Measurements from ENCODE around the gene RYR1. TPM values are rescaled to one million over a fixed set of nuclear protein-coding genes. Genes with fewer than 3 reads are reported as not detected.

Gene RYR1
- total and polyA plus RNA-seq, 2 donors from 2014 or later, result 0.69 to 2.8 TPM

- FAIRE-seq, result no peak
- TF ChIP-seq CTCF (IDR thresholded peaks at IDR 0.05; ENCODE audit: borderline replicate concordance, extremely low read depth, insufficient read depth), result no peak
- no peak overlapping the region for H3K27ac ChIP-seq (ENCODE audit: low read depth in 2 of 2, low read length in 2 of 2)
- no peaks in the 10 kb centered on the region for H3K27me3 ChIP-seq (ENCODE audit: control insufficient read depth, insufficient read depth, low read length)
- H3K4me1 ChIP-seq (ENCODE audit: control insufficient read depth in 2 of 3, insufficient read depth in 2 of 3, low read depth in 1 of 3, low read length in 3 of 3), result peaks cover 0 to 8% (median 7%) of the 10 kb centered on the region in 3 donors
- no peaks in the 10 kb centered on the region for H3K9me3 ChIP-seq (ENCODE audit: control insufficient read depth in 2 of 3, insufficient read depth in 1 of 3, low read length in 3 of 3)
- no peak overlapping the region for H3K4me3 ChIP-seq (ENCODE audit: low read length in 3 of 3)
- DNase-seq, result no peak
- H3K36me3 ChIP-seq (ENCODE audit: control insufficient read depth in 2 of 3, insufficient read depth in 3 of 3, low read length in 3 of 3), result no peaks in the 10 kb centered on the region
- intact Hi-C loops (cut with DNase I), result no loop called here
- H3K9ac ChIP-seq (ENCODE audit: low read length in 3 of 3), result no peak overlapping the region
Observed at GRCh38 chr19:38614289-38614688, 180.8 kb downstream of the RYR1 start.

- peaks cover 2 to 14% (median 10%) of the 10 kb centered on the region in 3 donors for H3K4me1 ChIP-seq (ENCODE audit: control insufficient read depth in 2 of 3, insufficient read depth in 2 of 3, low read depth in 1 of 3, low read length in 3 of 3)
- intact Hi-C loops (cut with DNase I), result no loop called here
- FAIRE-seq, result no peak
- no peak for TF ChIP-seq CTCF (IDR thresholded peaks at IDR 0.05; ENCODE audit: borderline replicate concordance, extremely low read depth, insufficient read depth)
- no peaks in the 10 kb centered on the region for H3K9me3 ChIP-seq (ENCODE audit: control insufficient read depth in 2 of 3, insufficient read depth in 1 of 3, low read length in 3 of 3)
- H3K27ac ChIP-seq (ENCODE audit: low read depth in 2 of 2, low read length in 2 of 2), result no peak overlapping the region
- H3K9ac ChIP-seq (ENCODE audit: low read length in 3 of 3), result no peak overlapping the region
- no peak overlapping the region for H3K4me3 ChIP-seq (ENCODE audit: low read length in 3 of 3)
- H3K27me3 ChIP-seq (ENCODE audit: control insufficient read depth, insufficient read depth, low read length), result no peaks in the 10 kb centered on the region
- H3K36me3 ChIP-seq (ENCODE audit: control insufficient read depth in 2 of 3, insufficient read depth in 3 of 3, low read length in 3 of 3), result no peaks in the 10 kb centered on the region
- no peak for DNase-seq
Observed at GRCh38 chr19:38615007-38615581, 181.6 kb downstream of the RYR1 start.

- no peaks in the 10 kb centered on the region for H3K27me3 ChIP-seq (ENCODE audit: control insufficient read depth, insufficient read depth, low read length)
- peaks cover 2 to 18% (median 10%) of the 10 kb centered on the region in 3 donors for H3K4me1 ChIP-seq (ENCODE audit: control insufficient read depth in 2 of 3, insufficient read depth in 2 of 3, low read depth in 1 of 3, low read length in 3 of 3)
- no peak for FAIRE-seq
- peaks cover 0 to 6% (median 4%) of the 10 kb centered on the region in 3 donors for H3K36me3 ChIP-seq (ENCODE audit: control insufficient read depth in 2 of 3, insufficient read depth in 3 of 3, low read length in 3 of 3)
- DNase-seq, result no peak
- no peak for TF ChIP-seq CTCF (IDR thresholded peaks at IDR 0.05; ENCODE audit: borderline replicate concordance, extremely low read depth, insufficient read depth)
- no peak overlapping the region for H3K27ac ChIP-seq (ENCODE audit: low read depth in 2 of 2, low read length in 2 of 2)
- no peak overlapping the region for H3K9ac ChIP-seq (ENCODE audit: low read length in 3 of 3)
- no peaks in the 10 kb centered on the region for H3K9me3 ChIP-seq (ENCODE audit: control insufficient read depth in 2 of 3, insufficient read depth in 1 of 3, low read length in 3 of 3)
- intact Hi-C loops (cut with DNase I), result no loop called here
- H3K4me3 ChIP-seq (ENCODE audit: low read length in 3 of 3), result no peak overlapping the region
Observed at GRCh38 chr19:38616265-38616664, 182.8 kb downstream of the RYR1 start.
